C4-2B (cell line): ENCODE results near the gene CAMTA2.

ENCODE experiments used
- H3K27ac ChIP-seq: fragments of 450-650 bp; 2 replicates; pipeline ENCODE4 v1.5.1; 2017
- ZFX ChIP-seq: fragments of 450-650 bp; IDR thresholded peaks from 2 replicates; pipeline ENCODE4 v1.6.1; 2017
- TF ChIP-seq, protein P1 (sequence below): fragments of 450-650 bp; conservative IDR thresholded peaks from 2 replicates; pipeline ENCODE4 v1.5.1; 2017; ENCODE audit warnings: mild to moderate bottlenecking

The CAMTA2 gene

GRCh38 chr17:4939546-4939795, 48.0 kb downstream of the CAMTA2 start:
- peak overlapping the region; percentile 97 for H3K27ac ChIP-seq
- peak; percentile 56; the same call in 1 of the 2 replicates for TF ChIP-seq ZFX
- TF ChIP-seq, protein P1, sequence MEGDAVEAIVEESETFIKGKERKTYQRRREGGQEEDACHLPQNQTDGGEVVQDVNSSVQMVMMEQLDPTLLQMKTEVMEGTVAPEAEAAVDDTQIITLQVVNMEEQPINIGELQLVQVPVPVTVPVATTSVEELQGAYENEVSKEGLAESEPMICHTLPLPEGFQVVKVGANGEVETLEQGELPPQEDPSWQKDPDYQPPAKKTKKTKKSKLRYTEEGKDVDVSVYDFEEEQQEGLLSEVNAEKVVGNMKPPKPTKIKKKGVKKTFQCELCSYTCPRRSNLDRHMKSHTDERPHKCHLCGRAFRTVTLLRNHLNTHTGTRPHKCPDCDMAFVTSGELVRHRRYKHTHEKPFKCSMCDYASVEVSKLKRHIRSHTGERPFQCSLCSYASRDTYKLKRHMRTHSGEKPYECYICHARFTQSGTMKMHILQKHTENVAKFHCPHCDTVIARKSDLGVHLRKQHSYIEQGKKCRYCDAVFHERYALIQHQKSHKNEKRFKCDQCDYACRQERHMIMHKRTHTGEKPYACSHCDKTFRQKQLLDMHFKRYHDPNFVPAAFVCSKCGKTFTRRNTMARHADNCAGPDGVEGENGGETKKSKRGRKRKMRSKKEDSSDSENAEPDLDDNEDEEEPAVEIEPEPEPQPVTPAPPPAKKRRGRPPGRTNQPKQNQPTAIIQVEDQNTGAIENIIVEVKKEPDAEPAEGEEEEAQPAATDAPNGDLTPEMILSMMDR, result no peak

- TF ChIP-seq, protein P1, result no peak
- TF ChIP-seq ZFX, result no peak
- H3K27ac ChIP-seq, result peak overlapping the region; percentile 97
Observed at GRCh38 chr17:4938688-4939545, 48.6 kb downstream of the CAMTA2 start.

DNA sequence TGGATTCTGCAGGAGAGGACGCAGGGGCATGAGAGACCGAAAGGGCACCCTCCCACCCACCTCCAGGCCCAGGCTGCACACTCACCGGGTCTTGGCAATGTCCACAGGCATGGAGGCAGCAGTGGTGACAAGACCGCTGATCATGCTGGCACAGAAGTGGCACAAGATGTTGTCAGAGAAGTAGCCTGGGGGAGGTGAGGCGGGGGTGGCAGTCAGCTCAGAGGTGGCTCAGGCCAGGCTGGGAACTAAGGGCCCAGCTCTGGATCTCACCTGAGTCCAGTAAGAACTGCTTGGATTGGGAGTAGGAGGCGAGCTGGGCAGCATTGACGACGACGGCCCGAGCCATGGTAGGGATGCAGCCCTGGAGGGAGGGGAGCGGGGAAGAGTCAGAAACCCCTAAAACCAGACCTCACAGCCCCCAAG, 49.4 kb downstream of the CAMTA2 start:
- no peak for TF ChIP-seq ZFX
- TF ChIP-seq, protein P1, result no peak
- H3K27ac ChIP-seq, result peak overlapping the region; percentile 97

DNA sequence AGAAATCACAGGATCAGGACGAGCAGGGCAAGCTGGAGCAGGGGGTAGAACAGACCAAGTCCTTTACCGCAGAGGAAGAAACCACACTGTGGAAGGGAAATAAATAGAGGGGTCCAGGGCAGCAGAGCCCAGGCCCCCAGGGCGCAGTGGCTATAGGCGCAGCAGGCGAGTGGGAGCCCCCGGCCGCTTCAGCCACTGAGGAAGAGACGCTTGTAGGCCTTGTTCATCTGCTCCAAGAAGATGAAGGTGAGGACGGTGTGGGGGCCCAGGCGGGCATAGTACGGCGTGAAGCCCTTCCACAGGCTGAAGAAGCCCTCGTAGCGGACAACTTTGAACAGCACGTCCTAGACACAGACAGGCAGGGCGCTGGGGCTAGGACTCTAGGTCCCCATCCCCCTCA, 49.9 kb downstream of the CAMTA2 start:
- TF ChIP-seq, protein P1, result no peak
- TF ChIP-seq ZFX, result no peak
- H3K27ac ChIP-seq, result no peak overlapping the region

- no peak overlapping the region for H3K27ac ChIP-seq
- TF ChIP-seq ZFX, result no peak
- TF ChIP-seq, protein P1, result no peak
Observed at GRCh38 chr17:4936436-4936835, 51.0 kb downstream of the CAMTA2 start.

GRCh38 chr17:4935650-4936049, 51.8 kb downstream of the CAMTA2 start:
- no peak overlapping the region for H3K27ac ChIP-seq
- TF ChIP-seq ZFX, result no peak
- TF ChIP-seq, protein P1, result no peak

DNA sequence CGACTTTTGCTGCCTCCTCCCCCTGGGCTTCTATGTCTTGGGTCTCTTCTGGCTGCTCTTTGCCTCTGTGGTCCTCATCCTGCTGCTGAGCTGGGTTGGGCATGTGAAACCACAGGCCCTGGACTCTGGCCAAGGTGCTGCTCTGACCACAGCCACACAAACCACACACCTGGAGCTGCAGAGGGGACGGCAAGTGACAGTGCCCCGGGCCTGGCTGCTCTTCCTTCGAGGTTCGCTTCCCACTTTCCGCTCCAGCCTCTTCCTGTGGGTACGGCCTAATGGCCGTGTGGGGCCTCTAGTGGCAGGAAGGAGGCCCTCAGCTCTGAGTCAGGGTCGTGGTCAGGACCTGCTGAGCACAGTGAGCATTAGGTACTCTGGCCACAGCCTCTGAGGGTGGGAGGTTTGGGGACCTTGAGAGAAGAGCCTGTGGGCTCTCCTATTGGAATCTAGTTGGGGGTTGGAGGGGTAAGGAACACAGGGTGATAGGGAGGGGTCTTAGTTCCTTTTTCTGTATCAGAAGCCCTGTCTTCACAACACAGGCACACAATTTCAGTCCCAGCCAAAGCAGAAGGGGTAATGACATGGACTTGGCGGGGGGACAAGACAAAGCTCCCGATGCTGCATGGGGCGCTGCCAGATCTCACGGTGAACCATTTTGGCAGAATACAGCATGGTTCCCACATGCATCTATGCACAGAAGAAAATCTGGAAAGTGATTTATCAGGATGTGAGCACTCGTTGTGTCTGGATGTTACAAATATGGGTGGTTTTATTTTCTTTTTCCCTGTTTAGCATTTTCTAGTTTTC, 53.1 kb downstream of the CAMTA2 start:
- H3K27ac ChIP-seq, result no peak overlapping the region

More for the DNA sequence above, 53.1 kb downstream of the CAMTA2 start:
- TF ChIP-seq ZFX, result no peak
- TF ChIP-seq, protein P1, result no peak
